ENCODE data around the gene TTC28. TPM values are rescaled to one million over a fixed set of nuclear protein-coding genes. Genes with fewer than 3 reads are reported as not detected.
"Not testable (repeated sequence)": the region's sequence is repeated elsewhere in the genome, so short reads cannot be mapped to it uniquely, and the experiment has no call there.

The TTC28 gene
- total RNA-seq, 1 donor from 2014 or later, result 79.5 TPM

- not testable (repeated sequence) for DNase-seq (ENCODE audit: low spot score in 2 of 2)
Observed at GRCh38 chr22:28678778-28679610, 646 bp downstream of the TTC28 start.

DNA sequence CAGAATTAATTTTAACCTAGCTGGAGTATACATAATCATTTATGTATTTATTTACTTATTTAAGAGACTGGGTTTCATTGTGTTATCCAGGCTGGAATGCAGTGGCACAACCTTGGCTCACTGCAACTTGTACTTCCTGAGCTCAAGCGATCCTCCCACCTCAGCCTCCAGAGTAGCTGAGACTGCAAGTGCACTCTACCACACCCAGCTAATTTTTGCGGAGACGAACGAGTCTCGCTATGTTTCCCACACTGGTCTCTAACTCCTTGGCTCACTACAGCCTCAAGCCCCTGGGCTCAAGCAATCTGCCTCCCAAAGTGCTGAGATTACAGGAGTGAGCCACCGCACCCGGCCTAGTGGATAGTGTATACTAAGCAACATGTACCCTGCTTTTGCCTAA lies 1.5 kb downstream of the TTC28 start:
- FAIRE-seq; DNase-seq (ENCODE audit: low spot score in 2 of 2): not testable (repeated sequence)

More at GRCh38 chr22:28678778-28679610, 646 bp downstream of the TTC28 start:
- FAIRE-seq, result not testable (repeated sequence)

DNA sequence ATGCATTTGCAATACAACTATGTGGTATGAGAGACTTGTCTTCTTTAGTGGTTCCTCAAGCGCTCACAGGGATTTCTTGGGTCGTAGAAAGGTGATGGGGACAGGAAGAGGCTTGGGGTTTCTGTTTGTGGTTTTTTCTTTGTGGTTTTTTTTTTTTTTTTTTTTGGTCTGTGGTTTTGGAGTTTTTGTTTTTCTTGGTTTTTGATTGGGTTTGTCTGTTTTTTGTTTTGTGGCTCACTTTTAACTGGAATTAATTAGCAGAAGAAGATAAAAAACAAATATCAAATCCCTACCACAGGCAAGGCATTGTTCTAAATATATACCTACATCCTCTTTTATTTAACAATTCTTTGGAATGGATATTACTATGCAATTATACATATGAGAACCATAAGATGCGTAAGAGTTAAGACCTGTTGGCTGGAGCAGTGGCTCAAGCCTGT lies 5.5 kb downstream of the TTC28 start:
- FAIRE-seq (no peak), DNase-seq (ENCODE audit: low spot score in 2 of 2) (no peak)

DNA sequence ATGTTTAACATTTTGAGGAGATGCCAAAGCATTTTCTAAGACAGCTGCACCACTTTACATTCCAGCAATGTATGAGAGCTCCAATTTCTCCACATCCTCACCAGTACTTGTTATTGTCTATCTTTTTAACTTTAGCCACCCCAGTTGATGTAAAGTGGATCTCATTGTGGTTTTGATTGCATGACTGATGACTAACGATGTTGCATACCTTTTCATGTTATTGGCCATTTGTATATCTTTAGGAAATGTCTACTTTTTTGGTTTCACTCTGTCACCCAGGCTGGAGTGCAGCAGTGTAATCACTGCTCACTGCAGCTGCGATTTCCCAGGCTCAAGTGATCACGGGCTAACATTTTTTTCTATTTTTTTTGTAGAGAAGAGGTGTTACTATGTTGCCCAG lies 8.9 kb downstream of the TTC28 start:
- DNase-seq (ENCODE audit: low spot score in 2 of 2) (no peak), FAIRE-seq (no peak)

- FAIRE-seq, result no peak
- DNase-seq (ENCODE audit: low spot score in 2 of 2), result no peak
Observed at GRCh38 chr22:28670161-28670560, 9.5 kb downstream of the TTC28 start.

- DNase-seq (ENCODE audit: low spot score in 2 of 2), result no peak
- no peak for FAIRE-seq
Observed at GRCh38 chr22:28669387-28669786, 10.3 kb downstream of the TTC28 start.

DNA sequence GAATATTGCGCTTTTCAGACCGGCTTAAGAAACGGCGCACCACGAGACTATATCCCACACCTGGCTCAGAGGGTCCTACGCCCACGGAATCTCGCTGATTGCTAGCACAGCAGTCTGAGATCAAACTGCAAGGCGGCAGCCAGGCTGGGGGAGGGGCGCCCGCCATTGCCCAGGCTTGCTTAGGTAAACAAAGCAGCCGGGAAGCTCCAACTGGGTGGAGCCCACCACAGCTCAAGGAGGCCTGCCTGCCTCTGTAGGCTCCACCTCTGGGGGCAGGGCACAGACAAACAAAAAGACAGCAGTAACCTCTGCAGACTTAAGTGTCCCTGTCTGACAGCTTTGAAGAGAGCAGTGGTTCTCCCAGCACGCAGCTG lies 16.1 kb downstream of the TTC28 start:
- DNase-seq (ENCODE audit: low spot score in 2 of 2); FAIRE-seq: not testable (repeated sequence)

- no peak for DNase-seq (ENCODE audit: low spot score in 2 of 2)
- no peak for FAIRE-seq
Observed at GRCh38 chr22:28658448-28658847, 21.2 kb downstream of the TTC28 start.

DNA sequence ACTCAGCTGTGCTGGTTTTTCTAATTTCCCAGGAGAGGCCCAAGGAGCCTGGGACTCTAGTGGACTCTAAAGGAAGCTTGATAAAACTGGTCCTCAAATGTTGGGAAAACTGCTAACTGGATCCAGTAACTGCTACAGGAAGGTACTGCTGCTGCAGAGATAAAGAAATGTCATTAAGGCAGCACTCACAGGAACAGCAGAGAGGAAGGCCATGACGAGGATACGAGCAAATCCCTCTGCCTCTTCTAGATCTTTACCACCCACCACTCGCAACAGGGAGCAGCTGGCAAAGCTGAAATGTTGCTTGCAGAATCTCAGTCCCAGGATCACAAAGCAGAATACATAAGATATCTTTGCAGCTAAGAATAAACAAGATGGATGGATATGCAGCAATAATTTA lies 23.5 kb downstream of the TTC28 start:
- no peak for DNase-seq (ENCODE audit: low spot score in 2 of 2)
- FAIRE-seq, result no peak

DNA sequence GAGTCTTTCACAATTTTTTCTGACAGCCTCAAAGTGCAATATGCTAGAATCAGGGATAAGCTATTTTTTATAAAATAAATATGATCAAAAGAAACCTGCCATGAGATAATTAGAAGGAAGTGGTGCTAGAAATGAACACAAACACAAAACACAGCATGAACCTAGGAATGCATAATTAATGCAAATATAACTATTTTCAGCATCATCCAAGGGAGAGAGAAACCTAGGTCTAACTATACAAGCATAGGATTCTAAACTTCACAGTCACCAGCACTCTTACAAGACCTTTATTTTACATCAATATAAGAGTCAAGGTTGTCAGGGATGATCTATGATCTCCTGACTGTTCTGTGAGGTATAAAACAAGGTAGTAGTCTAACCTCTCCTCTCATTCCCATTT lies 29.2 kb downstream of the TTC28 start:
- no peak for FAIRE-seq

DNA sequence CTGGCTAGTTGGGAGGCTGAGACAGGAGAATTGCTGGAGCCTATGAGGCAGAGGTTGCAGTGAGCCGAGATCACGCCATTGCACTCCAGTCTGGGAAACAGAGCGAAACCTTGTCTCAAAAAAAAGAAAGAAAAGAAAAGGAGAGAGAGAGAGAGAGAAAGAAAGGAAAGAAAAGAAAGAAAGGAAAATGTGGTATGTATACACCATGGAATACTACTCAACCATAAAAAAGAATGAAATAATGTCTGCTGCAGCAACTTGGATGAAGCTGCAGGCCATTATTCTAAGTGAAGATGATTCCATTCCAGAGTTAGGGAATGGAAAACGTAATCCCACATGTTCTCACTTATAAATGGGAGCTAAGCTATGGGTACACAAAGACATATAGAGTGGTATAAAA lies 30.8 kb downstream of the TTC28 start:
- DNase-seq (ENCODE audit: low spot score in 2 of 2) (no peak), FAIRE-seq (no peak)

More for the DNA sequence above, 29.2 kb downstream of the TTC28 start:
- DNase-seq (ENCODE audit: low spot score in 2 of 2), result no peak

- FAIRE-seq (no peak), DNase-seq (ENCODE audit: low spot score in 2 of 2) (no peak)
Observed at GRCh38 chr22:28647216-28647615, 32.4 kb downstream of the TTC28 start.

DNA sequence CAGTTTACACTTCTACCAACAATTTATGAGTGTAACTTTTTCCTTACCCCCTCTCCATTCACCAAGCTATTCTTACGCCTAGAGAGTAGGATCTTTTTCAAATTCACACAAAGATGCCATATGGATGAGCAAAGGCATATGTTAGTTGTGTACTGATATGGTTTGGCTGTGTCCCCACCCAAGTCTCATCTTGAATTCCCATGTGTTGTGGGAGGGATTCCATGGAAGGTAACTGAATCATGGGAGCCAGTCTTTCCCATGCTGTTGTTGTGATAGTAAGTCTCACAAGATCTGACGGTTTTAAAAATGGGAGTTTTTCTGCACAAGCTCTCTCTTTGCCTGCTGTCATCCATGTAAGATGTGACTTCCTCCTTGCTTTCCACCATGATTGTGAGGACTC lies 40.3 kb downstream of the TTC28 start:
- no peak for FAIRE-seq
- no peak for DNase-seq (ENCODE audit: low spot score in 2 of 2)

GRCh38 chr22:28637225-28637624 lies 42.4 kb downstream of the TTC28 start:
- no peak for DNase-seq (ENCODE audit: low spot score in 2 of 2)
- FAIRE-seq, result no peak

DNA sequence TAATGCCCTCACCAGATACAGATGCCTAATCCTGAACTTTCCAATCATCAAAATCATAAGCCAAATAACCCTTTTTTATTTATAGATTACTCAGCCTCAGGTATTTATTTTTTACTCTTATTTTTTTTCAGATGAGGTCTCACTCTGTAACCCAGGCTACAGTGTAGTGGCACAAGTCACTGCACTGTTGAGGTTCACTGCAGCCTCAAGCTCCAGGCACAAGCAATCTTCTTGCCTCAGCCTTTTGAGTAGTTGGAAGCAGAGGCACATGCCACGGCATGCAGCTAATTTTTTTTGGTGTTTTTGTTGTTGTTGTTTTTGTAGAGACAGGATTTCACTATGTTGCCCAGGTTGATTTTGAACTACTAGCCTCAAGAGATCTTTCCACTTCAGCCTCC lies 49.5 kb downstream of the TTC28 start:
- FAIRE-seq (no peak), DNase-seq (ENCODE audit: low spot score in 2 of 2) (no peak)

GRCh38 chr22:28629420-28630176 lies 50.0 kb downstream of the TTC28 start:
- no peak for FAIRE-seq
- no peak for DNase-seq (ENCODE audit: low spot score in 2 of 2)

DNA sequence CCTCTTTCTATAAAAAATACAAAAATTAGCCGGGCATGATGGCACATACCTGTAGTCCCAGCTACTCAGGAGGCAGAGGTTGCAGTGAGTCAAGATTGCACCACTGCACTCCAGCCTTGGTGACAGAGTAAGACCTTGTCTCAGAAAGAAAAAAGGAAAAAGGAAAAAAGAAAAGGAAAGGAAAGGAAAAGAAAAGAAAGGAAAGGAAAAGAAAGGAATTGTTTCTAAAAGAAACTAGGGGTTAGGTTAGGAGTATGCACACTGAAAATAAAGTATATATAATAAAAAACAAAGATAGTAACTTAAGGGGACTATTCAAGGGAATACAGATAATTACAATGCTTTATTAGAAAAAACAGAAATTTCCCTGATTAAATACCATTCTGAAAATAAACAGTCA lies 50.9 kb downstream of the TTC28 start:
- DNase-seq (ENCODE audit: low spot score in 2 of 2) (no peak), FAIRE-seq (no peak)

DNA sequence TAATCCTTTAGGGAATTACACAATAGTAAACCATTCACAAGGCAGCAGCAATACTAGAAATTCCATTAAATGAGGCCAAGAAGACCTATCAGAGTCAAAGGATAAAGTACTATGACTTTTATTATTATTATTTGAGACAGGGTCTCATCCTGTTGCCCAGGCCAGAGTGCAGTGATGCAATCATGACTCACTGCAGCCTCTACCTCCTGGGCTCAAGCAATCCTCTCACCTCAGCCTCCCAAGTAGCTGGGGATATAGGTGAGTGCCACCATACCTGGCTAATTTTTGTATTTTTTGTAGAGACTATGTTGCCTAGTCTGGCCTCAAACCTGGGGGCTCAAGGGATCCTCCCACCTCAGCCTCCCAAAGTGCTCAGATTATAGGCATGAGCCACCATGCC lies 51.8 kb downstream of the TTC28 start:
- no peak for DNase-seq (ENCODE audit: low spot score in 2 of 2)
- no peak for FAIRE-seq

DNA sequence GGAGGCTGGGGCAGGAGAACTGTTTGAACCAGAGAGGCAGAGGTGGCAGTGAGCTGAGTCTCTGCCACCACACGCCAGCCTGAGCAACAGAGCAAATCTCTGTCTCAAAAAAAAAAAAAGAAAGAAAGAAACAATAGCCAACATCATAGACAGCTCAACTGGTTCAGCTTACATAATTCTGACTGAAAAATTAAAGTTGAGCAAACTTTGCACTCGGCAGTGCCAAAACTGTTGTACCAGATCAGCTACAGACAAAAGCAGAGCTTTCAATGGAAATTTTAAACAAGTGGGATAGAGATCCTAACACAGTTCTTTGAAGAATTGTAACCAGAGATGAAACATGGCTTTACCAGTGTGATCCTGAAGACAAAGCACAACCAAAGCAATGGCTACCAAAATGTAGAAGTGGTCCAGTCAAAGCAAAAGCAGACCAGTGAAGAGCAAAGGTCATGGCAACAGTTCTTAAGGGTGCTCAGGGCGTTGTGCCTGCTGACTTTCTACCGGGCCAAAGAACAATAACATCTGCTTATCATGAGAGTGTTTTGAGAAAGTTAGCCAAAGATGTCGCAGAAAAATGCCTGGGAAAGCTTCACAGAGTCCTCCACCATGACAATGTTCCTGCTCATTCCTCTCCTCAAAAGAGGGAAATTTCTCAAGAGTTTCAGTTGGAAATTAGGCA lies 59.3 kb downstream of the TTC28 start:
- FAIRE-seq (no peak), DNase-seq (ENCODE audit: low spot score in 2 of 2) (no peak)

DNA sequence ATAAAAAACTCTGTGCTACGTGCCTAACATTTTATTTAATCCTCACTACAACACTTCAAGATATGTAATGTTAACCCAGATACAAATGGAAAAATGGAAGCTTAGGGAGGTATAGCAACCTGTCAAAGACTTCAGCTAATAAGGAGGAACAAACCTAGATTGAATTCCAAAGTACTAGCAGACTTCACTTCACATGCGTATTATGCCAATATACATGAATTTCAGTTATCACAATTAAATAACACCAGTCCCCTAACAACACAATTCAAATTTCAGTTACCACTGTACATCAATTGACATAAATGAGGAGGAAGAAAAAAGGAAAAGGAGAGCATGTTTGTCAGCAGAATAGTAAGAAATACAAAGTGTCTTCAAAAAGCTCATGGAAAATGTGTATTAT lies 60.4 kb downstream of the TTC28 start:
- no peak for FAIRE-seq
- no peak for DNase-seq (ENCODE audit: low spot score in 2 of 2)

GRCh38 chr22:28615423-28615822 lies 64.2 kb downstream of the TTC28 start:
- not testable (repeated sequence) for DNase-seq (ENCODE audit: low spot score in 2 of 2); FAIRE-seq
